Activated CD4-positive, alpha-beta T cell treated with anti-CD3 and anti-CD28 coated beads, Interleukin-2, amount 50 U/mL, for 4 hours (primary cell): ENCODE data around the gene NR1D2.
"Not testable (repeated sequence)": the region's sequence is repeated elsewhere in the genome, so short reads cannot be mapped to it uniquely, and the experiment has no call there.

Experiments used
- DNase-seq, 2 experiments: peaks; one replicate each; pipeline ENCODE4 v3.0.0-alpha.2; 2020

NR1D2 gene

DNA sequence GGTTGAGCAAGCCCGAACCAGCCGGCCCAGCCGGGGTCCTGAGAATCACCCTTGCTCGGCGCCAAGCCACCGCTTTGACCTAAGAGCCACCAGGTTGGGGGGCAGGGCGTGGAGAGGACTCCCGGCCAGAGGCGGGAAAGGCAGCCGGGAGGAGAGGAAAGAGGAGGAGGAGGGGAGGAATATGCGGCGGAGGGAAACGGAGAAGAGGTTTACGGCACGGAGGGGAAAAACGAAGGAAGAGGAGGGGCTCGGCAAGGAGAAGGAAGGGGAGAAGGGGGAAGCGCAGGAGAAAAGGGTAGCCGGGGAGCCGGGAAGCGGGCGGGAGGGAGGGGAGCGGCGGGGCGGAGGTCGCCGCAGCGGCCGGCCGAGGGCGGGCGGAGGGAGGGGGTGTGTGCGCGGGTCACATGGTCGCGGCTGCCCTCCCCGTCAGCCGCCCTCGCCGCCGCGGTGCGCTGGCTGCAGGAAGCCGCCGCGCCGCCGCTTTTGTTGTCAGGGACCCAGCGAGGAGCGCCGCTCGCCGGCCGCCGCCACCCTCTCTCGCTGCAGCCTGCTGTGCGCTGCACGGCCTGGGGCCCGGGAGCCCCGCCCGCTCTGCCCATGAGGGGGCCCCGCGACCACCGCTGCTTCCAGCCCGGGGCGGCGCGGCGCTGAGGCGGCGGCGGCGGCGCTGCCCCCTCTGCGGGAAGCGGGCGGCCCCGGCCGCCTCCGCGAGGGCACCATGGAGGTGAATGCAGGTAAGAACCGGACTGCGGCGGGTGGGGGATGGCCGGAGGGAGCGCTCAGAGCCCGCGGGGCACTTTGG lies at the start of gene NR1D2:
TSS of gene NR1D2 (plus strand) at position 426 of the 802 bp plus-strand sequence. CDS start at position 719, 293 bp downstream.
- DNase-seq: peak; percentile 63 to 72

DNA sequence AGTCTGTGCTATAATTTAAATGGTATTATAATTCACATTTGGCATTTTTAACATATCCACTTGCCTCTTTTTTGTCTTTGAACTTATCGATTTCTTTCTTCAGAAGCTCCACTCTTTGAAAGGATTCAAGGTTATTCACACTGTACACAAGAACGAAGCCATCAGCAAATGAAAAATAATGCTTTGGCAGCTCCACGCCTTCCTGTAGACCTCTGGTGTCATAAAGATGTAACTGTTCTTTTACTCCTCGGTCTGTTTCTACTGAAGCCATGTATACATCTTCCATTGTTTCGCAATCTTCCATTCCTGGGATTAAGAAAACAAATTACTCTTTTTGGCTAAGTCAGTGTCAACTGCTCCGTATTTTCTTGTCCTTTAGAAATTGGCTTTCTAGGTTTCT lies 44.3 kb upstream of the NR1D2 start:
- DNase-seq: no peak

DNA sequence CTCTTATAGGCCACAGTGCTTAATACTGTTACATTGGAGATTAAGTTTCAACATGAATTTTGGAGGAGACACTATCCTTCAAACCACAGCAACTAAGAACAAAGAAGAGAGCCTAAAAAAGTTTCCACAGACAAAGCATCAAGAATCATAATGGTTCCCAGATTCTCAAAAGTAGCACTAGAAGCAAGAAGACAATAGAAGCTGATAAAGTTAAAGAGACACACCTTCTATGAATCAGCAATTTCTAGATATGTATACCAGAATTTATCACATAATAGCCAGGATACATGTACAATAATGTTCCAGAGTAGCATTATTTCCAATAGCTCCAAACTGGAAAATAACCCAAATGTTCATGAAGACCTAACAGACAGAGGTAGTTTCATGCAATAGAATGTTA lies 40.5 kb upstream of the NR1D2 start:
- no peak for DNase-seq

DNA sequence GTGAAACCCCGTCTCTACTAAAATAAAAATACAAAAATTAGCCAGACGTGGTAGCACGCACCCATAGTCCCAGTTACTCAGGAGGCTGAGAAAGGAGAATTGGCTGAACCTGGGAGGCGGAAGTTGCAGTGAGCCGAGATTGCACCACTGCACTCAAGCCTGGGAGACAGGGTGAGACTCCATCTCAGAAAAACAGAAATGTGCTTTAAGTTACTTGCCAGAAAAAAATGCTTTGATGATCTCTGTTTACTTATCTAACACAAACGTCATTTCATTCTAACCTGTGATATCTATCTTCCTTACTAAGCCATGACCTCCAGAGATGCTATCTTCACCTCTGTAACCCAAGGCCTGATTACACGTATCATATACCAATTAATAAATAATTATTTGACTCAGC lies 35.7 kb upstream of the NR1D2 start:
- DNase-seq: no peak

DNA sequence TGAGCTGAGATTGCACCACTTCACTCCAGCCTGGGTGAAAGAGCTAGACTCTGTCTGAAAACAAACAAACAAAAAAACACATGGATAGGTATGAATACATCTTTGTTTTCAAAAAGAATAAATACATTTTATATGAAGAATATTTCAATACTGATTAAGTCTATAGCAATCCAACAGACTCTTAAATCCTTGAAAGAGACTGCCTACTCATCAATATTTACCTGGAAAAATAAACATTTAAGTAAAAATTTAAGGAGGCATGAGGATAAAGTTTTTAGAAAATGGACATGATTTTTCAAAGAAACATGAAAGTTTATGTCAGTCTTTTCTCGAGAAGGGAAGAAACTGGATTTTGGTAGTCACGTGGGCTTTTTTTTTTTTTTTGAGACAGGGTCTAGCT lies 33.7 kb upstream of the NR1D2 start:
- no peak for DNase-seq

DNA sequence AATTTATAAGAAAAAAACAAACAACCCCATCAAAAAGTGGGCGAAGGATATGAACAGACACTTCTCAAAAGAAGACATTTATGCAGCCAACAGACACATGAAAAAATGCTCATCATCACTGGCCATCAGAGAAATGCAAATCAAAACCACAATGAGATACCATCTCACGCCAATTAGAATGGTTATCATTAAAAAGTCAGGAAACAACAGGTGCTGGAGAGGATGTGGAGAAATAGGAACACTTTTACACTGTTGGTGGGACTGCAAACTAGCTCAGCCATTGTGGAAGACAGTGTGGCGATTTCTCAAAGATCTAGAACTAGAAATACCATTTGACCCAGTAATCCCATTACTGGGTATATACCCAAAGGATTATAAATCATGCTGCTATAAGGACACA lies 32.8 kb upstream of the NR1D2 start:
- not testable (repeated sequence) for DNase-seq

DNA sequence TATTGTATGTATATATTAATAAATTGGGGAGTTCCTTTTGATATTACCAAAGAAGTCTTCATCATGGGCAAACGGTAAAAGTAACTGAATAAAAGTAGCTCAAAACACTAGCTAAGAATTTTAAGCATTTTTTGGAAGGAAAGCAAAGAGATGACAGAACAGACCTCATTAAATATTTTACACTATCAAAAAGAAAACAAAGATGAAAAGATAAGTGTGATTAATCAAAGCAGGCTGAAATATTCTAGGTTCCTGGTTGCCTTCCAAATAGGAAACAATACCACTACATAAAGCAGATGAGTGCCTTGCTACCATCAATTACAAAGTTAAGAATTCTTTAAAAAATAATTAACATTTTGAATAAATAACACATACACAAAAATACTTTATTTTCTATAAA lies 31.9 kb upstream of the NR1D2 start:
- no peak for DNase-seq

DNA sequence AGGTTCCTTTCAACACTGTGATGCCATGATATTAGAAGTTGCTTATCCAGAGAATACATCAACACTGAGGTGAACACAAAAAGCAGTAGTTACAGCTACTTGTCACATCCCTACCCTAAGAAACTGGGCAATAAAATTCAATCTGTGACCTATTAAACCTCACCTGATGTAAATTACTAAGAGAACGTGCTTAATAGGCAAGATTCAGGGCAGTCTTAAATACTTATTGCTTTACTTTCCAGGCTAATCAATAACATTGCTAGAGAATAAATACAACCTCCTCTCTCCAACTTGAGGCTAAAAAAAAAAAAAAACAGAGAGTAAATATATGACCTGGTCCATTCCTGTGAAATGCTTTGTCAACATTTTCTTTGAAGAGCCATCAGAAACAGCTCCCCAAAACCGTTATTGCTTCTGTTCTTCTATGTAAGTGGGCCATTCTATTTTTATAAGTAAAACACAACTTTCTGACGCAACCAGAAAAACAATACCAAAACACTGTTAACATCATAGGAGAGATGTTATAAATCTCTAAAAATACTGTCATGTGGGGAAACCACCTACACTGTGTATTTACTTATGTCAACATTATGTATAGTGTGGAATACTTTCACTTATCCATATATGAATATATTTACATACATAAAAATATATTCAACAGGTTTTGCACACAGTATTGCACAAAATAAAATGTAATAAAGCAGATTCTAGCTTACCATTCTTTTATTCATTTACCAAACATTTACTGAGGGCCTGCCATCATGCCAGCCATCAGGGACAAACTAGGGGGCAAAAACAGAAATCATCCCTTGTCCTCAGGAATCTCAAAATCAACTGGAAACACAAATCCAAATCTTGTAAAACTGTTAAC lies 31.0 kb upstream of the NR1D2 start:
- no peak for DNase-seq

DNA sequence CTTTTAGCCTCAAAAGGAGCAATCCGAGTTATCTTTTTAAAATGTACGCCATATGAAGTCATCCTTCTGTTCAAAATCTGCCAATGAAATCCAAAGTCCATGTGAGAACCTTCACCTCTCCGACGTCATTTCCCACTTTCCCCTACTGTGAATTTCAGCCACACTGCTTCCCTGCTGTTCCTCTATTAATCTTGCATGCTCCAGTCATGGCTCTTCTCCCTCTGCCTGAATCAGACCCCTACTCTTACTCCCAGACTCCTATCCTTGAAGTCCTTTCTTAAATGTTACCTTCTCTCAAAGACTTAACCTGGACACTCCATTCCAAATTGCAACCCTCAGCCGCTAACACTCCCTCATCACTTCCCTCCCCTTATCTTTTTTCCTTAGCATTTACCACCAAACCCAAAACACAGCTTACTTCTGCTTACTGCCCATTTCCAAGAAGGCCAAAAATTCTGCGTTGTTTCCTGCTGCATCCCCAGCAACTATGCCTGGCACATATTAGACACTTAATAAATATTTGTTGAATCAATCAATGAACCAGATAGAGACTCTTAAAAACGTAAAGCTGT lies 29.5 kb upstream of the NR1D2 start:
- DNase-seq: no peak

DNA sequence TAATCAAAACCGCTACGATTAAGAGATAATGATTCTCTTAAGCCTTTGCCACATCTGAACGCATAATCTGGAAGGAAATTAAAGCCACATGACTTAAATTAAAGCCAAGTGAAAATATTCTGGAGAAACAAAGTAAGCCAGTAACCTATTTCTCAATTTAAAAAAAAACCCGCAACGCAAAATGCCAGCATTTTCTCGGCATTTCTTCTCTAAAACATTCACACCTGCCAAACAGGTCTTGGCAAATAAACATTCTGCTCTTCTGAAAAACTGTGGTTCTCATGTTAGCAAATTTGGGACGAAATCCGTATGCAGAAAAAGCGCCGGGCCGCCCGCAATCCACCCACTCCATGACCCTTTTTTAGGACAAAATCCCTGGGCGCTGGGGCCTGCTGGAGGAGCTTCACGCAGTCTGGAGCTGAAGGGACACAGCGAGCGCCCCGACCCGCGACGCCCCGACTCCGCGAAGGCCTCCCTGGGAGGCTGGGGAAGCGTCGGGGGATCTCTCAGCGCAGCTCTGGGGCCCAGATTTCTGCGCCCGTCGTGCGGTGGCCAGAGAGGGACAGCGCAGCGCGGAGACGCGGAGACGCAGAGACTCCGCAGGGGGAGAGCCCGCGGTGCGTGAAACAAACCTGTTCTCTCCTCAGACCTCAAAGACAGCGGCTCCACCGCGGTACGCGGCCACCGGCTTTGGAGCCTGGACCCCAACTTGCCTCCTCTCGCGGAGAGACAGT lies 28.8 kb upstream of the NR1D2 start:
- no peak for DNase-seq

DNA sequence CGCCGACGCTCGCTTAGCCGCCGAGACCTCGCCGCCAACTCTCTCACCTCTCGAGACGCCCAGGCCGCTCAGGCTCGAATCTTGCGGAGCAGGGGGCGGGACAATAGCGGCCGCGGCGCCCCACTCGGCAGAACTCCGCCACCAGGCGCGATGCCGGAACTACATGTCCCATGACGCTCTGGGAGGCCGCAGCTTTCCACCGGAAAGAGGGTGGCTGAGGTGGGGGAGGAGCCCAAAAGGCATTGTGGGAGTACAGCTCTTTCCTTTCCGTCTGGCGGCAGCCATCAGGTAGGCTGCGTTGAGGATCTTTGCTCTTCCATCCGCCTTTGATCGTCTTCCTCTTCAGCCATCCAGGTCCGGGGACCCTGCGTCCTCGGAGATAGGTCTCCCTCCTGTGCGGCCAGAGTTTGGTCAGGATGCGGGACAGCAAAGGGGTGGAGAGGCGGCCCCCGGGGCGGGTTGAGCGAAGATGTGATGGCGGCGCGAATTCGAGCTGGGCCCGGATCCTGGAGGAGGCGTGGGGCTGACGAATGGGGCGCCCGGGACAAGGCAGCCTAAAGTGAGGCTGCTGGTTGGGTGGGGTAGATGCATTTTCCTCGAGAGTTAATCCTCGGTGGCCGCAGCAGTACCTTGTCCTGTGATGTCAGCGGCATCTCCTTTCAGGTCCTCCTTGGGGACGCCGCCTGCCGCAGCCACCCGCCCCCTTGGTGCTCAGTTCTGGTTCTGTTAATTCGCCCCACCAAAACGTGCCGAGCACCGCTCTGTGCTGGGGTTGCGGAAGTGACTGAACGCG lies 28.0 kb upstream of the NR1D2 start, which contains the start of the genes NKIRAS1 and RPL15:
TSS of gene NKIRAS1 (minus strand) at position 105 of the 793 bp plus-strand sequence. CDS start 6,086 bp downstream, outside the sequence.
TSS of gene RPL15 (plus strand) at position 247 of the 793 bp plus-strand sequence. CDS start 728 bp downstream, outside the sequence.
- peak; percentile 96 to 97 for DNase-seq

DNA sequence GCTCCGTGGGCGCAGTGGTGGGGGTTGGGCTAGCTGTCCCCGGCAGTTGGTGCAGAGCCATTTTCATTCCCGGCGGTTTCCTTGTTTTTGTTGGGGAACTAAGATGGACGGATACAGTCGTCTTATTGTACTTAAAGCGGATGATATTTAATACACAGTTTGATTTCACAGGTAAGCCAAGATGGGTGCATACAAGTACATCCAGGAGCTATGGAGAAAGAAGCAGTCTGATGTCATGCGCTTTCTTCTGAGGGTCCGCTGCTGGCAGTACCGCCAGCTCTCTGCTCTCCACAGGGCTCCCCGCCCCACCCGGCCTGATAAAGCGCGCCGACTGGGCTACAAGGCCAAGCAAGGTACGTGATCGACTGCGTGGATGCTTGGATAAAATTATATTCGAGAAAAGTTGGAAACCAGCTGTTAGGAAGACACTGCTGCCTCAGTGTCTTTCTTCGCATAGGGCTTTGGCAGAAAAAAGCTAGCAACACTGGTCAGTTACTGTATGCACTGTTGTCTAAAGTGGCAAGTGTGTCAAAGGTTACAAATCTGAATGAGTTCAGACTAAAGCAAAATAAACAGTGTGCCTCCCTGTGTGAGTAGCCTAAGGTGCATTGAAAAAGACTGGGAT lies 27.3 kb upstream of the NR1D2 start:
- DNase-seq: not testable (repeated sequence)

DNA sequence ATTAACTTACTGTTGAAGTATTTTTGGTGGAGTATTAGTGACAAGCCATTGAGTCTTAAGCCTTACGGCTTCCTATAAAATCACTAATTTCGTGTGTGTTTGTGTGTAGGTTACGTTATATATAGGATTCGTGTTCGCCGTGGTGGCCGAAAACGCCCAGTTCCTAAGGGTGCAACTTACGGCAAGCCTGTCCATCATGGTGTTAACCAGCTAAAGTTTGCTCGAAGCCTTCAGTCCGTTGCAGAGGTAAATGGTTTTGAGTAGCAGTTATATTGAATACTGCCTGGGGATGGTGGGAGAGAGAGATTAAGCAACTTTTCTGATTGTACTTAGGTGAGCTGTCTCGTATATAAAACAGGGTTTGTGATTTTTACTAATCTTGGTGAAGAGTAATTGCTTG lies 26.8 kb upstream of the NR1D2 start:
- DNase-seq: not testable (repeated sequence)

DNA sequence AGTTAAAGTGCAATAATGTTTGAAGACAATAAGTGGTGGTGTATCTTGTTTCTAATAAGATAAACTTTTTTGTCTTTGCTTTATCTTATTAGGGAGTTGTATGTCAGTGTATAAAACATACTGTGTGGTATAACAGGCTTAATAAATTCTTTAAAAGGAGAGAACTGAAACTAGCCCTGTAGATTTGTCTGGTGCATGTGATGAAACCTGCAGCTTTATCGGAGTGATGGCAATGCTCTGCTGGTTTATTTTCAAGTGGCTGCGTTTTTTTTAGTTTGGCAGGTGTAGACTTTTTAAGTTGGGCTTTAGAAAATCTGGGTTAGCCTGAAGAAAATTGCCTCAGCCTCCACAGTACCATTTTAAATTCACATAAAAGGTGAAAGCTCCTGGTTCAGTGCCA lies 25.5 kb upstream of the NR1D2 start:
- no peak for DNase-seq

DNA sequence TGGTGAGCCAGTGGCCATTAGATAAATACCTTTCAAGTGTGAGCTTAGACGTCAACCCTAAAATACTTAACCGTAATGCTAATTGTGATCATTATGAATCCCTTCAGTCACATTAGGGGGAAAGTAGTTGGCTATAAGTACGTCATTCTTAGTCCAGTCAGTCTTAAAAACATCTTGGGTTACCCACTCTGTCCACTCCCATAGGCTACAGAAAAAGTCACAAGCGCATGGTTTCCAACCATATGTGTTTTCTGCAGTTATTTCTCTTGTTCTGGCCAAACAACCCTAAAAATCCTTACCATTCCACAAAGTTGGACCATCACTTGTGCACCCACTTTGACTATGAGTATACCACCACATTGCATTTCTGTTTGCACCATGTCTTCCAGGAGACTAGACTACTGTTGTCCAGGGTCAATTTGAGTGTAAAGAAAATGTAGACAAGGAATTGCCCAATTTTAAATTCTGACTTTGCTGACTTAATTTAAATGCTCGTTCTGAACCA lies 24.9 kb upstream of the NR1D2 start:
- DNase-seq: no peak

DNA sequence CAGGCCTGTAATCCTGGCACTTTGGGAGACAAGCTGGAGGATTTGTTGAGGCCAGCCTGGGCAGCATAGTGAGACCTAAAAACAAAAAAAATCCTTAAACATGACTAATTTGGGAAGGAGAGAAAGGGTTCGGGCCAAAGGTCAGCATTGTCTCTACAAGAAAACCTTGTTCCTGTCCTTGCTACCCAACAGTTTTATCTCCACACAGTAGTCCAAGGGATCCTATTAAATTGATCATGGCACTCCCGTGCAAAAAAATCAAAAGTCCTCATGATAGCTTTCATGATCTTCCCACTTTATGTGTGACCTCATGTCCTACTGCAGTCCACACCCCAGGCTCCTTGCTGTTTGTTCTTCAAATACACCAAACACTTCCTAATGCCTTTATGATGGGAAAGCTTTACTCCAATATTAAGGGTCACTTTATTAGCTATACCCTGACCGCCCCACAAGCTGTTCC lies 24.0 kb upstream of the NR1D2 start:
- no peak for DNase-seq

DNA sequence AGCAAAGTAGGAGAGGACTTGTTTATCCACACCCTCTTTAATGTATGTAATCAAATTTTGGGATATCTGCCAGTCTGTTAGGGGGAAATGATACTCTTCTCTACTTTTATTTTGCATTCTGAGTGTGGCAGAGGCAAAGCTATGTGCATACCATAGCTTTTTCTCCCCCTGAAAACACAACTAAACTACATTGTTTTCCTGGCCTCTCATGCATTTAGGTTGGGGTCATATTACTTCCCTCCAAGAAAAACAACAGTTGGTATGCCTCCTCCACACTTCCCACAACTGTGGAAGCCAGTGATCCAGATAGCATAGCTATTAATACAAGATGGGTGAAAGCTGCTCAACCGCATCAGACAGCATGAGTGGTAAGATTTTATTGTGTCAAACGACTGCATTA lies 21.3 kb upstream of the NR1D2 start:
- DNase-seq: no peak

DNA sequence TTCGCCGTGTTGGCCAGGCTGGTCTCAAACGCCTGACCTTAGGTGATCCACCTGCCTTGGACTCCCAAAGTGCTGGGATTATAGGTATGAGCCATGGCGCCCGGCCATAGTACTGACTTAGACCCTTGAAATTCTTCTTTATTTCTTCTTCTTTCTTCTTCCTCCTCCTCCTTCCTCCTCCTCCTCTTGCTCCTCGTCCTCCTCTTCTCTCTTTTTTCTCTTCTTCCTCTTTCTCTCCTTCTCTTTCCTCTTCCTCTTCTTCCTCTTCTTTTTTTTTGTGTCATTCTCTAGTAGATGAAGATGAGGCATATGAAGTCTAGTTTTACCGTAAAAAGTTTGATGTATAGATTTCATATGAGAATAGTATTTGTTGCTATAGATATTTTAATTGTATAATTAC lies 18.8 kb upstream of the NR1D2 start:
- DNase-seq: no peak

DNA sequence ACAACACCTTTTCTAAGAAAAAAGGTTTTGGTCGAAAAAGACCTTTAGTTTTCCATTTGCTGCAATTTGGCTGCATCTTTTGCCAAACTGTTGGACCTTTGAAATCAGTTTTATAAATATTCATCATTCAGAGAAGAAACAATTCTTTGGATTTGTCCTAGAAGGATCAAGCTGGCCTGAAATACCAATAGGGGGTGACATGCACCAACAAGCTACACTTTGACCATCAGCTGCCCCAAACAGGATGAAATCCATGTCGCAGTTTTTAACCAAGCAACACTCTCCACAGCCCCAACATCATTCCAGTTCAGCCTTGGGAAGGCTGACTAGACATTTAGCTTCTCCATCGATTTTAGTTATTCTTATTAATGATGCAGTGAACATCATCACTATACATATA lies 18.4 kb upstream of the NR1D2 start:
- DNase-seq: no peak

DNA sequence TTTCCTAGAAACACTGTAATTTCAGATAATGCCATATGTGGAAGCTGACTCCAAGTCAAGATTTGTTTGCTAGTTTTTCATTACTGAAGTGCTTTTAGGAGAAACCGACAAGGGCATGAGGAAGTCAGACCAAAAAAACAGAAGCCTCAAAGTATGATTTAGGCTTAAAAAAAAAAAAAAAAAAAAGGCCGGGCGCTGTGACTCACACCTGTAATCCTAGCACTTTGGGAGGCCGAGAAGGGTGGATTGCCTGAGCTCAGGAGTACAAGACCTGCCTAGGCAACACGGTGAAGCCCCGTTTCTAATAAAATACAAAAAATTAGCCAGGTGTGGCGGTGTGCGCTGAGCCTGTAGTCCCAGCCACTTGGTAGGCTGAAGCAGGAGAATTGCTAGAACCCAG lies 16.6 kb upstream of the NR1D2 start:
- no peak for DNase-seq

DNA sequence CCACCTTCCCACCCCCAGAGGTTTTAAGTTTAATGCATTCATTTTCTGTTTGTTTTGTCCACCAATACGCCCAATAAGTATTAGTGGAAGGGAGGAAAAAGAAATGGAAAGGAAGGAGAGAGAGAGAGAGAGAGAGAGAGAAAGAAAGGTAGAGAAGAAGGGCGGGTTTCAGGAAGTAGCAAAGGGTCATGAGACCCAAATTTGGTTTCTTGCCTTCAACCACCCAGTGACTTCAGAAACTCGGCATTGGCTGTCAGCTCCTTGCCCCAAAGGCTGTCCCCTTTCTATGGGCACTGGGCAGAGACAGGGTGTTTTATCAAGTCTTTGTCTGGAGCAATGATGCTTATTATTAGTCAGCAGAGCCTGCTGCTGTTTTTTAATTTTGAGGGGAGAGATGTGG lies 13.5 kb upstream of the NR1D2 start:
- DNase-seq: no peak
